IMR-90 (cell line): Measurements from ENCODE around the gene TMC4. TPM values are rescaled to one million over a fixed set of nuclear protein-coding genes. Genes with fewer than 3 reads are reported as not detected.

Experiments
- ATAC-seq: fragments of 200-7000 bp; cut with Tn5 transposase; 2 replicates; pipeline ENCODE4 v1.9.1; 2020; ENCODE audit warnings: low read depth, mild to moderate bottlenecking, moderate library complexity
- BruUV-seq: library from RNA; stranded (reverse); fragments of 400-500 nt; replicated peaks from 2 replicates; lab custom pipeline; 2021; lab: Mats Ljungman, UMichigan
- CTCF ChIA-PET: fragments of 300-600 bp; formaldehyde crosslinking; extraction: SDS; loops from one replicate; lab custom pipeline; 2021; ENCODE audit warnings: antibody characterized with exemption; lab: Yijun Ruan, JAX
- POLR2A ChIA-PET: fragments of 300-600 bp; sonication (Branson Sonifier 250); formaldehyde crosslinking; loops from one replicate; lab custom pipeline; 2022; ENCODE audit warnings: antibody characterized with exemption; ENCODE audit not compliant: unreplicated experiment; lab: Charles Lee
- DNase-seq: peaks from one replicate; pipeline ENCODE4 v3.0.0; 2013
- H2AFZ ChIP-seq: replicated peaks from 2 replicates; pipeline ENCODE3; 2013; ENCODE audit warnings: low read length, mild to moderate bottlenecking; ENCODE audit not compliant: poor library complexity
- H2AK5ac ChIP-seq: 2 replicates; pipeline ENCODE4 v1.6.1; 2013; ENCODE audit warnings: low read depth, low read length, inconsistent platforms
- H2AK9ac ChIP-seq: replicated peaks from 2 replicates; pipeline ENCODE3; 2013; ENCODE audit warnings: mild to moderate bottlenecking, low read depth, low read length, moderate library complexity; ENCODE audit not compliant: poor library complexity
- H2BK120ac ChIP-seq: 2 replicates; pipeline ENCODE4 v1.6.1; 2013; ENCODE audit warnings: low read depth, low read length, inconsistent platforms
- H2BK15ac ChIP-seq: 3 replicates; pipeline ENCODE4 v1.6.1; 2013; ENCODE audit warnings: low read depth, low read length, inconsistent platforms
- H2BK20ac ChIP-seq: 2 replicates; pipeline ENCODE4 v1.6.1; 2013; ENCODE audit warnings: low read depth, mild to moderate bottlenecking, inconsistent platforms, low read length, moderate library complexity
- H2BK5ac ChIP-seq: 2 replicates; pipeline ENCODE4 v1.6.1; 2013; ENCODE audit warnings: mild to moderate bottlenecking, low read depth, low read length, inconsistent platforms; ENCODE audit not compliant: poor library complexity, severe bottlenecking
- H3K14ac ChIP-seq: replicated peaks from 2 replicates; pipeline ENCODE4 v1.6.1; 2013; ENCODE audit warnings: low read depth, low read length, inconsistent platforms
- H3K18ac ChIP-seq: 2 replicates; pipeline ENCODE4 v1.6.1; 2013; ENCODE audit warnings: low read depth, low read length, control low read depth
- H3K23ac ChIP-seq: 2 replicates; pipeline ENCODE4 v1.6.1; 2013; ENCODE audit warnings: low read depth, low read length, inconsistent platforms
- H3K27ac ChIP-seq: 2 replicates; pipeline ENCODE4 v1.5.1; 2013; ENCODE audit warnings: mild to moderate bottlenecking, control low read depth, low read length; ENCODE audit not compliant: insufficient read depth
- H3K27me3 ChIP-seq: 2 replicates; pipeline ENCODE4 v1.6.1; 2013; ENCODE audit warnings: low read length; ENCODE audit not compliant: control insufficient read depth, insufficient read depth
- H3K36me3 ChIP-seq: 2 replicates; pipeline ENCODE4 v1.6.1; 2013; ENCODE audit warnings: low read length, mixed read lengths; ENCODE audit not compliant: control insufficient read depth, insufficient read depth
- H3K4ac ChIP-seq: 2 replicates; pipeline ENCODE4 v1.6.1; 2013; ENCODE audit warnings: low read depth, low read length, inconsistent platforms
- H3K4me1 ChIP-seq: 2 replicates; pipeline ENCODE4 v1.6.1; 2013; ENCODE audit warnings: low read length, mixed read lengths; ENCODE audit not compliant: control insufficient read depth, insufficient read depth
- H3K4me2 ChIP-seq: 2 replicates; pipeline ENCODE4 v1.6.1; 2013; ENCODE audit warnings: low read depth, mild to moderate bottlenecking, control low read depth, low read length, moderate library complexity
- H3K4me3 ChIP-seq: 2 replicates; pipeline ENCODE4 v1.5.1; 2013; ENCODE audit warnings: low read depth, mild to moderate bottlenecking, control low read depth, low read length, moderate library complexity; ENCODE audit not compliant: insufficient read depth
- H3K56ac ChIP-seq: 2 replicates; pipeline ENCODE4 v1.6.1; 2013; ENCODE audit warnings: low read length, inconsistent platforms; ENCODE audit not compliant: insufficient read depth; ENCODE audit errors: extremely low read depth
- H3K79me1 ChIP-seq, 2 experiments: 2 replicates each; pipeline ENCODE4 v1.6.1; 2013; ENCODE audit warnings: low read length in 2 of 2, inconsistent platforms in 1 of 2, low read depth in 1 of 2
- H3K9ac ChIP-seq: 2 replicates; pipeline ENCODE4 v1.6.1; 2013; ENCODE audit warnings: low read depth, low read length, control low read depth
- H3K9me1 ChIP-seq: 2 replicates; pipeline ENCODE4 v1.6.1; 2013; ENCODE audit warnings: low read length, inconsistent platforms; ENCODE audit not compliant: insufficient read depth
- H3K9me3 ChIP-seq: 2 replicates; pipeline ENCODE4 v1.6.1; 2013; ENCODE audit warnings: low read length; ENCODE audit not compliant: control insufficient read depth, insufficient read depth
- H4K20me1 ChIP-seq: 2 replicates; pipeline ENCODE4 v1.6.1; 2013; ENCODE audit warnings: low read length, inconsistent platforms; ENCODE audit not compliant: insufficient read depth
- H4K5ac ChIP-seq: 2 replicates; pipeline ENCODE4 v1.6.1; 2013; ENCODE audit warnings: mild to moderate bottlenecking, low read depth, low read length, control low read depth
- H4K8ac ChIP-seq, 2 experiments: 2 replicates each; pipeline ENCODE4 v1.6.1; 2013; ENCODE audit warnings: low read depth in 2 of 2, low read length in 2 of 2, control low read depth in 1 of 2, inconsistent platforms in 1 of 2
- H4K91ac ChIP-seq: 2 replicates; pipeline ENCODE4 v1.6.1; 2013; ENCODE audit warnings: low read depth, low read length, inconsistent platforms; ENCODE audit not compliant: insufficient read depth
- CTCF ChIP-seq: conservative IDR thresholded peaks from 2 replicates; pipeline ENCODE4 v1.5.1; 2012; ENCODE audit warnings: mild to moderate bottlenecking, low read depth, low read length, improper control_type of control experiment
- ELK1 ChIP-seq: fragments of 150-350 bp; IDR thresholded peaks from 2 replicates; pipeline ENCODE4 v1.6.1; 2016; ENCODE audit warnings: low read depth, mild to moderate bottlenecking, low read length, moderate library complexity, borderline replicate concordance
- MXI1 ChIP-seq: IDR thresholded peaks from 2 replicates; pipeline ENCODE4 v1.6.1; 2012; ENCODE audit warnings: low read depth, mild to moderate bottlenecking, low read length, moderate library complexity, borderline replicate concordance
- NFE2L2 ChIP-seq: fragments of 150-350 bp; IDR thresholded peaks from 2 replicates; pipeline ENCODE4 v1.6.1; 2016; ENCODE audit warnings: low read depth, mild to moderate bottlenecking, low read length
- USF2 ChIP-seq: fragments of 150-350 bp; IDR thresholded peaks from 2 replicates; pipeline ENCODE4 v1.6.1; 2017; ENCODE audit warnings: mild to moderate bottlenecking, antibody characterized with exemption, low read length, low read depth
- WGBS, 2 experiments: methylation state at CpG; one replicate each; pipeline versions ENCODE4 v1.1.5 to v1.1.7; 2013; ENCODE audit warnings: missing lambda C conversion rate in 2 of 2; ENCODE audit not compliant: insufficient read length in 1 of 2; ENCODE audit errors: extremely low coverage in 2 of 2; 5-methylcytosine and 5-hydroxymethylcytosine counted together
- dilution Hi-C: fragments of 300-500 bp; cut with HindIII; formaldehyde crosslinking; loops from one replicate; pipeline ENCODE4 v1.14.3; 2018; ENCODE audit warnings: low sequenced_read_pairs; ENCODE audit not compliant: unreplicated experiment
- in situ Hi-C: fragments of 300-500 bp; cut with MboI; formaldehyde crosslinking; loops from 3 replicates; pipeline ENCODE4 v1.14.3; 2019; ENCODE audit warnings: low sequenced_read_pairs, inconsistent platforms, mixed read lengths
- intact Hi-C: fragments of 100-400 bp; cut with micrococcal nuclease; formaldehyde crosslinking; loops from 2 replicates; pipeline ENCODE4 v1.10.0; 2022
- polyA plus RNA-seq, 3 experiments: library from polyadenylated mRNA; depleted of rRNA; stranded (reverse); fragments of >200 nt; gene quantifications; 2 replicates each; pipeline ENCODE4 v1.2.3, GENCODE V29; 2012; ENCODE audit warnings: low replicate concordance in 1 of 3
- total RNA-seq: library from RNA; depleted of rRNA; stranded (reverse); fragments of >200 nt; gene quantifications from 2 replicates; pipeline ENCODE4 v1.2.3, GENCODE V29; 2012

The TMC4 gene
- total and polyA plus RNA-seq, 2 of the 4 experiments (the other 2 are of a cell fraction) = 0.72 to 1.1 TPM

- intact Hi-C loops = no loop called here
- dilution Hi-C loops = no loop called here
Measured at GRCh38 chr19:54165222-54165621, 7.7 kb downstream of the TMC4 start.

More at GRCh38 chr19:54165222-54165621, 7.7 kb downstream of the TMC4 start:
- no peak overlapping the region for H2BK120ac ChIP-seq
- H3K9me3 ChIP-seq = no peaks in the 10 kb centered on the region
- no peak overlapping the region for H3K4ac ChIP-seq
- no peak overlapping the region for H2AFZ ChIP-seq
- no peak overlapping the region for H3K56ac ChIP-seq
- no peak overlapping the region for H4K8ac ChIP-seq
- peaks cover 0 to 15% of the 10 kb centered on the region in 2 experiments; a peak in 1 of 4 replicates for H3K79me1 ChIP-seq
- peaks cover 6% of the 10 kb centered on the region; the same call in 1 of the 2 replicates for H3K4me1 ChIP-seq
- H4K20me1 ChIP-seq = no peaks in the 10 kb centered on the region
- BruUV-seq = no TSS peak
- H3K4me3 ChIP-seq = no peak overlapping the region
- no peaks in the 10 kb centered on the region for H3K27me3 ChIP-seq
- H2BK5ac ChIP-seq = no peak overlapping the region
- H2BK15ac ChIP-seq = no peak overlapping the region
- H3K14ac ChIP-seq = no peak overlapping the region
- H3K4me2 ChIP-seq = no peak overlapping the region
- H3K9me1 ChIP-seq = no peaks in the 10 kb centered on the region; the same call in 1 of the 2 replicates
- no peak overlapping the region for H3K27ac ChIP-seq
- no peak overlapping the region for H4K5ac ChIP-seq
- H3K9ac ChIP-seq = no peak overlapping the region
- ATAC-seq = no peak
- WGBS, 2 experiments = 92% methylated on average over 22 of the region's 25 CpGs; no CpG with 5 or more reads in 1 of the 2 experiments
- H3K23ac ChIP-seq = no peak overlapping the region
- ChIA-PET CTCF (no interaction called here), POLR2A (no interaction called here)
- H4K91ac ChIP-seq = no peak overlapping the region
- no peaks in the 10 kb centered on the region for H3K36me3 ChIP-seq
- no peak overlapping the region for H2AK5ac ChIP-seq
- no peak overlapping the region for H2BK20ac ChIP-seq
- H3K18ac ChIP-seq = no peak overlapping the region
- in situ Hi-C loops = no loop called here
- no peak for DNase-seq
- TF ChIP-seq NFE2L2 (no peak), MXI1 (no peak), CTCF (no peak), USF2 (no peak), ELK1 (no peak)
- peak overlapping the region; percentile 65 for H2AK9ac ChIP-seq
